ENCODE measurements around the gene FBXO21.

GRCh38 chr12:117225179-117225578 lies 34.9 kb upstream of the FBXO21 start:
- TF ChIP-seq CTCF (optimal IDR thresholded peaks at IDR 0.05 in 1 of 3, IDR thresholded peaks at IDR 0.05 in 1 of 3, conservative IDR thresholded peaks at IDR 0.05 in 1 of 3; ENCODE audit: extremely low read depth in 1 of 3, insufficient read depth in 2 of 3, low read length in 3 of 3) (no peak), EZH2 (IDR thresholded peaks at IDR 0.05; ENCODE audit: low read length) (no peak)
